Tibial nerve (tissue), 4 donors: ENCODE measurements around the gene CTSH.

Experiments used
- CTCF ChIP-seq, 5 experiments: fragments of 200-600 bp in 3 of 5; fragments of 450-650 bp in 2 of 5; sonication (generic) in 3 of 5; IDR thresholded peaks; one replicate each; pipeline ENCODE4 v1.5.1; 2016 to 2019; ENCODE audit warnings: antibody characterized with exemption in 5 of 5, mild to moderate bottlenecking in 3 of 5, moderate library complexity in 2 of 5
- EP300 ChIP-seq, 2 donors: sonication (generic); formaldehyde crosslinking; IDR thresholded peaks; one replicate each; pipeline ENCODE4 v1.6.1; 2017; ENCODE audit warnings: antibody characterized with exemption in 2 of 2, mild to moderate bottlenecking in 1 of 2
- POLR2A ChIP-seq, 2 donors: fragments of 450-650 bp; IDR thresholded peaks; one replicate each; pipeline ENCODE4 v1.6.1; 2017; ENCODE audit warnings: antibody characterized with exemption in 2 of 2, mild to moderate bottlenecking in 2 of 2, moderate library complexity in 2 of 2

GRCh38 chr15:78879517-78880241 is 65.2 kb downstream of the CTSH start:
- TF ChIP-seq CTCF (IDR thresholded peaks at IDR 0.05) = no peak
- TF ChIP-seq POLR2A (IDR thresholded peaks at IDR 0.05) = no peak
- no peak for TF ChIP-seq EP300 (IDR thresholded peaks at IDR 0.05)
